Spleen (tissue), 11 donors: Measurements from ENCODE around the gene SMAD1. TPM values are rescaled to one million over a fixed set of nuclear protein-coding genes. Genes with fewer than 3 reads are reported as not detected.
A peak's percentile ranks its signal among the peaks of the same experiment; 100 is the strongest.

Experiments used
- DNase-seq: peaks from one replicate; pipeline ENCODE4 v3.0.0-alpha.2; 2020
- H3K27ac ChIP-seq, 8 donors: fragments of 200-600 bp; sonication (generic) in 7 of 8; 1 replicate in 4 of 8; 2 replicates in 4 of 8; pipeline versions ENCODE4 v1.5.0 to v1.8.0; 2016 to 2021; ENCODE audit warnings: inconsistent platforms in 4 of 8, mild to moderate bottlenecking in 4 of 8, moderate library complexity in 1 of 8
- H3K27me3 ChIP-seq, 7 donors: fragments of 200-600 bp; sonication (generic) in 6 of 7; replicated peaks in 1 of 7; 1 replicate in 4 of 7; 2 replicates in 3 of 7; pipeline versions ENCODE4 v1.5.0 to v1.8.0; 2016 to 2021; ENCODE audit warnings: inconsistent platforms in 3 of 7, mild to moderate bottlenecking in 1 of 7
- H3K36me3 ChIP-seq, 6 donors: fragments of 200-600 bp; sonication (generic) in 5 of 6; 1 replicate in 4 of 6; 2 replicates in 2 of 6; pipeline versions ENCODE4 v1.5.0 to v1.8.0; 2016 to 2021; ENCODE audit warnings: inconsistent platforms in 2 of 6
- H3K4me1 ChIP-seq, 6 donors: fragments of 200-600 bp; sonication (generic) in 5 of 6; 1 replicate in 3 of 6; 2 replicates in 3 of 6; pipeline versions ENCODE4 v1.5.0 to v1.8.0; 2016 to 2021; ENCODE audit warnings: inconsistent platforms in 3 of 6
- H3K4me3 ChIP-seq, 8 donors: fragments of 200-600 bp; sonication (generic) in 7 of 8; 1 replicate in 4 of 8; 2 replicates in 4 of 8; pipeline versions ENCODE4 v1.5.0 to v1.8.0; 2016 to 2021; ENCODE audit warnings: inconsistent platforms in 4 of 8, mild to moderate bottlenecking in 4 of 8, moderate library complexity in 2 of 8
- H3K9me3 ChIP-seq, 8 donors: fragments of 200-600 bp; sonication (generic) in 7 of 8; 1 replicate in 4 of 8; 2 replicates in 4 of 8; pipeline versions ENCODE4 v1.5.0 to v1.8.0; 2016 to 2021; ENCODE audit warnings: inconsistent platforms in 4 of 8
- POLR2A ChIP-seq, 3 donors: fragments of 450-650 bp; IDR thresholded peaks; one replicate each; pipeline ENCODE4 v1.5.1; 2017; ENCODE audit warnings: antibody characterized with exemption in 3 of 3, mild to moderate bottlenecking in 1 of 3
- POLR2AphosphoS5 ChIP-seq, 3 donors: sonication (generic); formaldehyde crosslinking; IDR thresholded peaks; one replicate each; pipeline ENCODE4 v1.5.1; 2017; ENCODE audit warnings: antibody characterized with exemption in 3 of 3
- WGBS, 5 donors: extraction: QIAGEN DNeasy Blood & Tissue Kit in 3 of 5; methylation state at CpG; one replicate each; pipeline versions ENCODE4 v1.1.5 to v1.1.7; 2013 to 2018; 5-methylcytosine and 5-hydroxymethylcytosine counted together
- intact Hi-C: fragments of 100-400 bp; cut with DNase I; formaldehyde crosslinking; loops from one replicate; pipeline ENCODE4 v1.15.0; 2023; ENCODE audit warnings: low total_unique reads
- polyA plus RNA-seq, 3 donors: library from polyadenylated mRNA; stranded (reverse); fragments of 200-250 nt; gene quantifications; one replicate each; pipeline ENCODE4 v1.2.1, GENCODE V29; 2013
- total RNA-seq, 7 donors: library from RNA; depleted of rRNA in 3 of 7; stranded (reverse); fragments of >200 nt in 3 of 7; fragmentation: NEBNext Ultra II Directional in 4 of 7; extraction: Animal tissue kit (Norgen Biotek cat#: 25700) in 4 of 7; gene quantifications; one replicate each; pipeline versions ENCODE4 v1.1.0 to v1.2.1, GENCODE V29; 2016 to 2021
- TF ChIP-seq, protein P1 (sequence below), 11 experiments: fragments of 200-600 bp in 7 of 11; fragments of 450-650 bp in 4 of 11; sonication (generic) in 4 of 11; IDR thresholded peaks in 8 of 11; conservative IDR thresholded peaks in 3 of 11; 1 replicate in 7 of 11; 2 replicates in 4 of 11; pipeline versions ENCODE4 v1.4.0 to v1.8.0; 2016 to 2021; ENCODE audit warnings: antibody characterized with exemption in 11 of 11, inconsistent platforms in 4 of 11, mild to moderate bottlenecking in 1 of 11
- donor health status: healthy with polysubstance abuse.
- donor health status: DM: no; HTN: no; CAD: no; lungs with moderate emphysema.
- donor health status: DM: no; HTN: no; CAD: no.
- donor health status: Bipolar disorder and iron deficiency.
- donor health status: healthy.
- donor health status: DM: no; HTN: no; CAD: no.
- donor health status: DM: yes; HTN: yes; CAD: no.

Gene SMAD1
- total and polyA plus RNA-seq, 10 donors = 2.8 to 48.2 (median 28.7) TPM

DNA sequence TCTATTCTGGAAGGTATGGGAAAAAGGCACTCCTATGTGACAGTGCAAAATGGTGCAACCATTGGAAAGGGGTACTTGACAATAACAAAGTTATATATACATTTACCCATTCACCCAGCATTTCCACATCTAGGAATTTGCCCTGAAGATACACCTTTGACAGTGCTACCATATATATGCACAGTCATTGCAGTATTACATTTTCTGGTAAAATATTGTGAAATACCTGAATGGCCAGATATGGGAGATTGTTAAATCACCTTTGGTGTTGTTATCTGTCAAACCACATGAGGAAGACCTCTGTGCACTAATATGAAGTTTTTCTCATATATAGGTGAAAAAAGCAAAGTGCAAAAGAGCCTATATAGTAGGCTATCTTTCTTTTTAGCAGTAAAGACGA, 53.5 kb downstream of the SMAD1 start:
- H3K27ac ChIP-seq = no peak overlapping the region
- DNase-seq = no peak
- H3K4me1 ChIP-seq = peaks cover 1 to 42% (median 21%) of the 10 kb centered on the region in 6 donors
- no peaks in the 10 kb centered on the region for H3K9me3 ChIP-seq
- no peaks in the 10 kb centered on the region for H3K36me3 ChIP-seq
- intact Hi-C loops = no loop called here
- H3K27me3 ChIP-seq = no peaks in the 10 kb centered on the region
- TF ChIP-seq, protein P1, sequence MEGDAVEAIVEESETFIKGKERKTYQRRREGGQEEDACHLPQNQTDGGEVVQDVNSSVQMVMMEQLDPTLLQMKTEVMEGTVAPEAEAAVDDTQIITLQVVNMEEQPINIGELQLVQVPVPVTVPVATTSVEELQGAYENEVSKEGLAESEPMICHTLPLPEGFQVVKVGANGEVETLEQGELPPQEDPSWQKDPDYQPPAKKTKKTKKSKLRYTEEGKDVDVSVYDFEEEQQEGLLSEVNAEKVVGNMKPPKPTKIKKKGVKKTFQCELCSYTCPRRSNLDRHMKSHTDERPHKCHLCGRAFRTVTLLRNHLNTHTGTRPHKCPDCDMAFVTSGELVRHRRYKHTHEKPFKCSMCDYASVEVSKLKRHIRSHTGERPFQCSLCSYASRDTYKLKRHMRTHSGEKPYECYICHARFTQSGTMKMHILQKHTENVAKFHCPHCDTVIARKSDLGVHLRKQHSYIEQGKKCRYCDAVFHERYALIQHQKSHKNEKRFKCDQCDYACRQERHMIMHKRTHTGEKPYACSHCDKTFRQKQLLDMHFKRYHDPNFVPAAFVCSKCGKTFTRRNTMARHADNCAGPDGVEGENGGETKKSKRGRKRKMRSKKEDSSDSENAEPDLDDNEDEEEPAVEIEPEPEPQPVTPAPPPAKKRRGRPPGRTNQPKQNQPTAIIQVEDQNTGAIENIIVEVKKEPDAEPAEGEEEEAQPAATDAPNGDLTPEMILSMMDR (IDR thresholded peaks at IDR 0.05 in 8 of 11, conservative IDR thresholded peaks at IDR 0.05 in 3 of 11) = no peak
- TF ChIP-seq POLR2AphosphoS5 (IDR thresholded peaks at IDR 0.05) (no peak), POLR2A (IDR thresholded peaks at IDR 0.05) (no peak)
- 79 to 92% (median 84%) methylated on average over 1 of the region's 1 CpG for WGBS, 5 donors
- no peak overlapping the region for H3K4me3 ChIP-seq

DNA sequence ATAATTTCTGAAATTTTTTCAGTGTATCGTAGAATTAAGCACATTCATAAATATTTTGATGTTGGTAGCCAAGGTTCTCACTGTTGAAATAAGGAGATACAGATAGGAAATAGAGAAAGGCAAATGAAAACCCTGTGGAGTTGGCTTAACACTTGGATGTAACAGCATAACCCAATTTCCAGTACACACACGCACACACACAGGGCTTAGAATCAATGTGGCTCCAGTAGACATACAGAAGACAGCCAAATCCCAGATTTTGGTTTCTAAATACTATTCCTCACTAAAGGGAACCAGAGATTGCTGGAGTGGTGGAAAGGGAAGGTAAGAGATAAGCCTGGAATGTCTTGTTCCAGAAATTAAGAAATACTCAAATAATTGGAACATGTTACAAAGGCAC, 54.4 kb downstream of the SMAD1 start:
- Histone ChIP-seq H3K27me3 (no peaks in the 10 kb centered on the region), H3K9me3 (no peaks in the 10 kb centered on the region), H3K36me3 (no peaks in the 10 kb centered on the region), H3K27ac (no peak overlapping the region), H3K4me1 (peaks cover 0 to 36% (median 16%) of the 10 kb centered on the region in 6 donors), H3K4me3 (no peak overlapping the region)
- intact Hi-C loops = no loop called here
- 88 to 98% (median 95%) methylated on average over 2 of the region's 2 CpGs for WGBS, 5 donors
- no peak for TF ChIP-seq POLR2AphosphoS5 (IDR thresholded peaks at IDR 0.05)
- TF ChIP-seq POLR2A (IDR thresholded peaks at IDR 0.05) = no peak
- TF ChIP-seq, protein P1 (IDR thresholded peaks at IDR 0.05 in 8 of 11, conservative IDR thresholded peaks at IDR 0.05 in 3 of 11) = no peak
- DNase-seq = no peak

DNA sequence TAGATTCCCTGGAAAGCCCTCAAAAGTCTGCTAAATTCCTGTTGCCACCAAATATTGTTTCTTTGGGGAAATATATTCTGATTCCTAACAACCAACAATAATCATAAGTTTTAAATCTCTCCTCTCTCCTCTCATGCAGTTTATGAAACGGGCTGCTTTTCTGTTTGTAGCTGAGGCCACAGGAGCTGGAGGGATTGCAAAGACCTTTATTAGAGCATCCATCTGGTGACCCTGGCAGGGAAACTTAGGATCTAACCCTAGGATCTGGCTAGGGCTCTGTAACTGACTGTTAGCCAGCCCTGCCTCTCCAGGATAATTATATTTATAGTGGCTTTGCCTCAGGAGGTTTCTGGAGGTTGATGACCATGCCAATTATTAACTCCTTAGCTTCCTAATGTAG, 56.9 kb downstream of the SMAD1 start:
- Histone ChIP-seq H3K9me3 (no peaks in the 10 kb centered on the region), H3K4me3 (no peak overlapping the region), H3K27ac (no peak overlapping the region), H3K36me3 (peaks cover 0 to 13% (median 0%) of the 10 kb centered on the region in 6 donors), H3K4me1 (peaks cover 0 to 20% (median 9%) of the 10 kb centered on the region in 6 donors), H3K27me3 (no peaks in the 10 kb centered on the region)
- intact Hi-C loops = no loop called here
- WGBS, 5 donors = 72 to 93% (median 76%) methylated on average over 1 of the region's 1 CpG
- no peak for DNase-seq
- TF ChIP-seq POLR2A (IDR thresholded peaks at IDR 0.05) (no peak), POLR2AphosphoS5 (IDR thresholded peaks at IDR 0.05) (no peak)

DNA sequence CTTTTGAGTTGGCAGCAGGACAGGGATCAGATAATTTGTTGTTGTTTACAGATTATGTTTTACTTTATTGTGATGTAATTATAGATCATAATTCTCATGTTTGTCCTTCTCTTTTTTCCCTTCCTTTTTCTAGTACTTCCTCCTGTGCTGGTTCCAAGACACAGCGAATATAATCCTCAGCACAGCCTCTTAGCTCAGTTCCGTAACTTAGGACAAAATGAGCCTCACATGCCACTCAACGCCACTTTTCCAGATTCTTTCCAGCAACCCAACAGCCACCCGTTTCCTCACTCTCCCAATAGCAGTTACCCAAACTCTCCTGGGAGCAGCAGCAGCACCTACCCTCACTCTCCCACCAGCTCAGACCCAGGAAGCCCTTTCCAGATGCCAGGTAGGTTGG, 58.0 kb downstream of the SMAD1 start:
- intact Hi-C loops = no loop called here
- H3K27ac ChIP-seq = peak overlapping the region in 2 of 8 donors; percentile 19 to 23
- WGBS, 5 donors = 51 to 76% (median 55%) methylated on average over 4 of the region's 4 CpGs
- no peak for DNase-seq
- H3K4me1 ChIP-seq = peaks cover 0 to 22% (median 9%) of the 10 kb centered on the region in 6 donors
- no peaks in the 10 kb centered on the region for H3K9me3 ChIP-seq
- TF ChIP-seq, protein P1 (IDR thresholded peaks at IDR 0.05 in 8 of 11, conservative IDR thresholded peaks at IDR 0.05 in 3 of 11) = no peak
- TF ChIP-seq POLR2AphosphoS5 (IDR thresholded peaks at IDR 0.05) (no peak), POLR2A (IDR thresholded peaks at IDR 0.05) (no peak)
- no peaks in the 10 kb centered on the region for H3K27me3 ChIP-seq
- peaks cover 0 to 14% (median 0%) of the 10 kb centered on the region in 6 donors for H3K36me3 ChIP-seq
- no peak overlapping the region for H3K4me3 ChIP-seq

DNA sequence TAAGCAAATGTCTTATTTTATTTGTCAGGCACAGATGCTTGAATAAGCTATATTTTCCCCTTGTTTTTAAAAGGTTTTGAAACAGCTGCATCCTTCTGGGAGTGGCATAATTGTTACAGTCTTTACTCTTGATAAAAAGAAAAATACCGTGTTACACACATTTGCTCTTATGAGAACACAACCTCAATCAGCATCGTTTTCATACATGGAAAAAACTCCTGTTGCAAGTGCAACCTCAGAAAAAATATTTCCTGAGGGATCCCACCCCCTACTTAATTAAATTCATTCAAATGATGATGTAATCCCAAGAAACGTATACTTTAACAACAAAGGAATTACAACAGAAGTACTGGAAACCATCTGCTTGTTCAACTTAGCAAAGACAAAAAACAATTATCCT, 58.6 kb downstream of the SMAD1 start:
- Histone ChIP-seq H3K36me3 (peaks cover 0 to 14% (median 0%) of the 10 kb centered on the region in 6 donors), H3K4me1 (peaks cover 0 to 28% (median 9%) of the 10 kb centered on the region in 6 donors), H3K27me3 (no peaks in the 10 kb centered on the region), H3K4me3 (no peak overlapping the region), H3K9me3 (no peaks in the 10 kb centered on the region), H3K27ac (peak overlapping the region in 1 of 8 donors; percentile 23)
- intact Hi-C loops = no loop called here
- DNase-seq = no peak
- TF ChIP-seq POLR2A (IDR thresholded peaks at IDR 0.05) = no peak
- WGBS, 5 donors = 50 to 68% (median 58%) methylated on average over 3 of the region's 3 CpGs
